ENCODE measurements around the gene BCL2L1.

DNA sequence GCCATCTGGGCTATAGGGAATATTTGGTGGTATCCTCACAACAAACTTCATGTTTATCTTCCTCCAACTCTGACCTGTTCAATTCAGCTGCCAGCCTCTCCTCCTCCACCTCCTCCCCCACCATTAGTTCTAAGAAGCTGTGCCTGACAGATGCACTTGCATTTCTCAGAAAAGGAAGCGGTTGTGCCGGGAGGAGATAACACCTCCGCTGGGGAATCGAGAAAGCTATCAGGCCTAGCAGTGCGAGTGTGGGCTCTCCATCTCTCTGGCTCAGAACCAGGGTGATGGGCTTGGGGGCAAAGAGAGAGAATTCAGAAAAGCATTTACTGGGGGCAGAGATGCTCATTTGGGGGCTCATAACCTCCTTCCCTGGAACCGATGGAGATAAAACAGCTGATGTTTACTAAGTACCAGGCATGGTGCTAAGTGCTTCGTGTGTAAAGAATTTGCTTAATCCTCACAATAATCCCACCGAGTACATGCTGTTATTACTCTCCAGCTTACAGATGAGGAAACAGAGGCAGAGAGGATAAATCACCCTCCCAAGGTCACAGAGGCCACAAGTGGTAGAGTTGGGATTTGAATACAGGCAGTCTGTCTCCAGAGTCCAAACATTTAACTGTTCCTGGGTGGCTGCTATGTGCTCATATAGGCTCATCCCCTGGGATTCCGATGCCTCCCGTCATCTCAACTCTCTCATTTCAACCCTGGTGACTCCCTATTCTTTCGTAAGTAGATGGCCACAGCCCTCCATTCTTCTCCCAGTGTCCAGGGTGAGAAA lies 46.6 kb downstream of the BCL2L1 start:
- TF ChIP-seq EZH2 (IDR thresholded peaks at IDR 0.05) (no peak), POLR2A (IDR thresholded peaks at IDR 0.05; ENCODE audit: borderline replicate concordance, extremely low read depth, insufficient read depth, insufficient read length) (no peak), CEBPB (IDR thresholded peaks at IDR 0.05; ENCODE audit: low read depth) (no peak), ZFX (IDR thresholded peaks at IDR 0.05) (no peak), TCF7L2 (IDR thresholded peaks at IDR 0.05; ENCODE audit: borderline replicate concordance, extremely low read depth, insufficient read depth, insufficient read length) (no peak), JUND (IDR thresholded peaks at IDR 0.05) (no peak)
- TF ChIP-seq, protein P1, sequence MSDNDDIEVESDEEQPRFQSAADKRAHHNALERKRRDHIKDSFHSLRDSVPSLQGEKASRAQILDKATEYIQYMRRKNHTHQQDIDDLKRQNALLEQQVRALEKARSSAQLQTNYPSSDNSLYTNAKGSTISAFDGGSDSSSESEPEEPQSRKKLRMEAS (IDR thresholded peaks at IDR 0.05), result no peak
- TF ChIP-seq, protein P2, sequence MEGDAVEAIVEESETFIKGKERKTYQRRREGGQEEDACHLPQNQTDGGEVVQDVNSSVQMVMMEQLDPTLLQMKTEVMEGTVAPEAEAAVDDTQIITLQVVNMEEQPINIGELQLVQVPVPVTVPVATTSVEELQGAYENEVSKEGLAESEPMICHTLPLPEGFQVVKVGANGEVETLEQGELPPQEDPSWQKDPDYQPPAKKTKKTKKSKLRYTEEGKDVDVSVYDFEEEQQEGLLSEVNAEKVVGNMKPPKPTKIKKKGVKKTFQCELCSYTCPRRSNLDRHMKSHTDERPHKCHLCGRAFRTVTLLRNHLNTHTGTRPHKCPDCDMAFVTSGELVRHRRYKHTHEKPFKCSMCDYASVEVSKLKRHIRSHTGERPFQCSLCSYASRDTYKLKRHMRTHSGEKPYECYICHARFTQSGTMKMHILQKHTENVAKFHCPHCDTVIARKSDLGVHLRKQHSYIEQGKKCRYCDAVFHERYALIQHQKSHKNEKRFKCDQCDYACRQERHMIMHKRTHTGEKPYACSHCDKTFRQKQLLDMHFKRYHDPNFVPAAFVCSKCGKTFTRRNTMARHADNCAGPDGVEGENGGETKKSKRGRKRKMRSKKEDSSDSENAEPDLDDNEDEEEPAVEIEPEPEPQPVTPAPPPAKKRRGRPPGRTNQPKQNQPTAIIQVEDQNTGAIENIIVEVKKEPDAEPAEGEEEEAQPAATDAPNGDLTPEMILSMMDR (IDR thresholded peaks at IDR 0.05 in 2 of 3, conservative IDR thresholded peaks at IDR 0.05 in 1 of 3; ENCODE audit: borderline replicate concordance in 1 of 3, insufficient read depth in 1 of 3, low read depth in 2 of 3, low read length in 2 of 3), result no peak
- TF ChIP-seq, protein P3, sequence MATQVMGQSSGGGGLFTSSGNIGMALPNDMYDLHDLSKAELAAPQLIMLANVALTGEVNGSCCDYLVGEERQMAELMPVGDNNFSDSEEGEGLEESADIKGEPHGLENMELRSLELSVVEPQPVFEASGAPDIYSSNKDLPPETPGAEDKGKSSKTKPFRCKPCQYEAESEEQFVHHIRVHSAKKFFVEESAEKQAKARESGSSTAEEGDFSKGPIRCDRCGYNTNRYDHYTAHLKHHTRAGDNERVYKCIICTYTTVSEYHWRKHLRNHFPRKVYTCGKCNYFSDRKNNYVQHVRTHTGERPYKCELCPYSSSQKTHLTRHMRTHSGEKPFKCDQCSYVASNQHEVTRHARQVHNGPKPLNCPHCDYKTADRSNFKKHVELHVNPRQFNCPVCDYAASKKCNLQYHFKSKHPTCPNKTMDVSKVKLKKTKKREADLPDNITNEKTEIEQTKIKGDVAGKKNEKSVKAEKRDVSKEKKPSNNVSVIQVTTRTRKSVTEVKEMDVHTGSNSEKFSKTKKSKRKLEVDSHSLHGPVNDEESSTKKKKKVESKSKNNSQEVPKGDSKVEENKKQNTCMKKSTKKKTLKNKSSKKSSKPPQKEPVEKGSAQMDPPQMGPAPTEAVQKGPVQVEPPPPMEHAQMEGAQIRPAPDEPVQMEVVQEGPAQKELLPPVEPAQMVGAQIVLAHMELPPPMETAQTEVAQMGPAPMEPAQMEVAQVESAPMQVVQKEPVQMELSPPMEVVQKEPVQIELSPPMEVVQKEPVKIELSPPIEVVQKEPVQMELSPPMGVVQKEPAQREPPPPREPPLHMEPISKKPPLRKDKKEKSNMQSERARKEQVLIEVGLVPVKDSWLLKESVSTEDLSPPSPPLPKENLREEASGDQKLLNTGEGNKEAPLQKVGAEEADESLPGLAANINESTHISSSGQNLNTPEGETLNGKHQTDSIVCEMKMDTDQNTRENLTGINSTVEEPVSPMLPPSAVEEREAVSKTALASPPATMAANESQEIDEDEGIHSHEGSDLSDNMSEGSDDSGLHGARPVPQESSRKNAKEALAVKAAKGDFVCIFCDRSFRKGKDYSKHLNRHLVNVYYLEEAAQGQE (IDR thresholded peaks at IDR 0.05; ENCODE audit: low read depth), result no peak
- TF ChIP-seq, protein P4, sequence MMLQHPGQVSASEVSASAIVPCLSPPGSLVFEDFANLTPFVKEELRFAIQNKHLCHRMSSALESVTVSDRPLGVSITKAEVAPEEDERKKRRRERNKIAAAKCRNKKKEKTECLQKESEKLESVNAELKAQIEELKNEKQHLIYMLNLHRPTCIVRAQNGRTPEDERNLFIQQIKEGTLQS (IDR thresholded peaks at IDR 0.05), result no peak

All from HCT116 (cell line).